Renal cortex interstitium (tissue), 11 donors: ENCODE data around the gene MELTF. TPM values are rescaled to one million over a fixed set of nuclear protein-coding genes. Genes with fewer than 3 reads are reported as not detected.

Source experiments
- DNase-seq, 11 donors: peaks; one replicate each; pipeline ENCODE4 v3.0.0-alpha.2; 2013; ENCODE audit warnings: low read depth in 9 of 11, low spot score in 4 of 11; ENCODE audit errors: extremely low read depth in 1 of 11
- polyA plus RNA-seq, 3 donors: library from polyadenylated mRNA; unstranded; fragments of 120-200 nt; gene quantifications; one replicate each; pipeline ENCODE4 v1.2.1, GENCODE V29; 2013; ENCODE audit not compliant: insufficient read length in 3 of 3

Gene MELTF
- polyA plus RNA-seq, 3 donors: 2.7 to 4.5 (median 3.2) TPM

GRCh38 chr3:197001106-197001971, 28.3 kb downstream of the MELTF start:
- DNase-seq: no peak

GRCh38 chr3:197000211-197000610, 29.4 kb downstream of the MELTF start:
- no peak for DNase-seq

GRCh38 chr3:196998966-196999760, 30.5 kb downstream of the MELTF start:
- no peak for DNase-seq

- DNase-seq: no peak
These were observed 32.3 kb downstream of the MELTF start for GRCh38 chr3:196997311-196997710.

- no peak for DNase-seq
These were observed 33.0 kb downstream of the MELTF start for GRCh38 chr3:196996454-196997265.

GRCh38 chr3:196995646-196996355, 33.8 kb downstream of the MELTF start:
- DNase-seq: no peak

- DNase-seq: no peak
These were observed 34.6 kb downstream of the MELTF start for GRCh38 chr3:196995027-196995426.

- DNase-seq: no peak
These were observed 35.6 kb downstream of the MELTF start for GRCh38 chr3:196994056-196994455.

- no peak for DNase-seq
These were observed 37.1 kb downstream of the MELTF start for GRCh38 chr3:196992461-196993065.

GRCh38 chr3:196991581-196992460, 37.8 kb downstream of the MELTF start:
- DNase-seq: no peak

- no peak for DNase-seq
These were observed 39.0 kb downstream of the MELTF start for GRCh38 chr3:196990601-196991007.

GRCh38 chr3:196989721-196990262, 39.8 kb downstream of the MELTF start:
- DNase-seq: no peak

- no peak for DNase-seq
These were observed 41.2 kb downstream of the MELTF start for GRCh38 chr3:196988241-196989029.

GRCh38 chr3:196987022-196987421, 42.6 kb downstream of the MELTF start:
- DNase-seq: no peak

- DNase-seq: no peak
These were observed 43.4 kb downstream of the MELTF start for GRCh38 chr3:196985954-196986885.
